SK-N-SH treated with all-trans-retinoic acid at 6 μM for 48 hours (cell line): ENCODE measurements around the gene CADM1.

Experiments used
- ARNTL ChIP-seq: fragments of 450-650 bp; formaldehyde crosslinking; IDR thresholded peaks from 2 replicates; pipeline ENCODE4 v1.5.0; 2020; ENCODE audit warnings: low read depth, mild to moderate bottlenecking, moderate library complexity, borderline replicate concordance
- BACH2 ChIP-seq: fragments of 250-450 bp; sonication (Bioruptor Pico); IDR thresholded peaks from 2 replicates; pipeline ENCODE4 v1.9.0; 2021; ENCODE audit warnings: mild to moderate bottlenecking, borderline replicate concordance
- CSDC2 ChIP-seq: fragments of 250-450 bp; sonication (Bioruptor Pico); IDR thresholded peaks from 2 replicates; pipeline ENCODE4 v1.5.0; 2020; ENCODE audit warnings: mild to moderate bottlenecking, moderate library complexity
- GLIS3 ChIP-seq: fragments of 250-450 bp; sonication (Bioruptor Pico); IDR thresholded peaks from 2 replicates; pipeline ENCODE4 v1.5.0; 2020; ENCODE audit warnings: mild to moderate bottlenecking, moderate library complexity
- ISL1 ChIP-seq: fragments of 250-450 bp; sonication (Bioruptor Pico); IDR thresholded peaks from 2 replicates; pipeline ENCODE4 v2.1.2; 2022; ENCODE audit warnings: mild to moderate bottlenecking, moderate library complexity
- RARB ChIP-seq: fragments of 250-450 bp; sonication (Bioruptor Pico); IDR thresholded peaks from 2 replicates; pipeline ENCODE4 v1.8.0; 2021; ENCODE audit warnings: mild to moderate bottlenecking, moderate library complexity
- TOX ChIP-seq: fragments of 250-450 bp; sonication (Bioruptor Pico); IDR thresholded peaks from 2 replicates; pipeline ENCODE4 v1.8.0; 2021; ENCODE audit warnings: mild to moderate bottlenecking, moderate library complexity, borderline replicate concordance
- TSHZ2 ChIP-seq: fragments of 250-450 bp; sonication (Bioruptor Pico); IDR thresholded peaks from 2 replicates; pipeline ENCODE4 v1.5.0; 2020; ENCODE audit warnings: mild to moderate bottlenecking, moderate library complexity
- ZFP30 ChIP-seq: fragments of 450-650 bp; formaldehyde crosslinking; IDR thresholded peaks from 2 replicates; pipeline ENCODE4 v1.5.0; 2022; ENCODE audit warnings: mild to moderate bottlenecking, moderate library complexity
- ZNF565 ChIP-seq: fragments of 450-650 bp; formaldehyde crosslinking; conservative IDR thresholded peaks from 2 replicates; pipeline ENCODE4 v1.5.0; 2020; ENCODE audit warnings: low read depth, mild to moderate bottlenecking, moderate library complexity
- ZNF8 ChIP-seq: fragments of 450-650 bp; formaldehyde crosslinking; IDR thresholded peaks from 2 replicates; pipeline ENCODE4 v1.5.0; 2020; ENCODE audit warnings: mild to moderate bottlenecking, moderate library complexity
- TF ChIP-seq, protein P1 (sequence below): fragments of 250-450 bp; sonication (Bioruptor Pico); IDR thresholded peaks from 2 replicates; pipeline ENCODE4 v1.8.0; 2020; ENCODE audit warnings: mild to moderate bottlenecking, moderate library complexity, borderline replicate concordance
- TF ChIP-seq, protein P2 (sequence below): fragments of 250-450 bp; sonication (Bioruptor Pico); IDR thresholded peaks from 2 replicates; pipeline ENCODE4 v1.5.1; 2021; ENCODE audit warnings: mild to moderate bottlenecking, moderate library complexity

DNA sequence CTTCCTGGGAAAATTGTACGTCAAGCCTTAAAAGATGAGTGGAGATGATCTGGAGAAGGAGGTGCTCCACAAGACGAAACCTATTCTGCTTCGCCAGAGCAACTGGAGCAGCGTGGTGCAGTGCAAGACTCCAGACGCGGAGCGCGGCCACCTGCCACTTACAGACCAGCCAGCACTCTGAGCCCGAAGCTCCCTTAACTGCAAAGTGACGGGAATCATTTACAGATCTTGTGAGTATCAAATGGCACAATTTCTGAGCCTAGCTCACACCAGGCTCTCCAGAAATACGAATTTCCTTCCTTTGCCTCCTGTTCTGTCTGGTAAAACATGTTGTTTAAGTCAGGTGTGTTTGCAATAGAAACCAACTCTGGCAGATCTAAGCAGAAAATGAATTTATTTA, 369.3 kb downstream of the CADM1 start:
- no peak for TF ChIP-seq RARB (CRISPR knock-in tag)
- no peak for TF ChIP-seq ZNF565 (CRISPR knock-in tag)
- no peak for TF ChIP-seq TOX (CRISPR knock-in tag)
- no peak for TF ChIP-seq CSDC2 (CRISPR knock-in tag)
- no peak for TF ChIP-seq GLIS3
- TF ChIP-seq BACH2 (CRISPR knock-in tag), result no peak
- TF ChIP-seq TSHZ2 (CRISPR knock-in tag), result no peak
- TF ChIP-seq, protein P1, sequence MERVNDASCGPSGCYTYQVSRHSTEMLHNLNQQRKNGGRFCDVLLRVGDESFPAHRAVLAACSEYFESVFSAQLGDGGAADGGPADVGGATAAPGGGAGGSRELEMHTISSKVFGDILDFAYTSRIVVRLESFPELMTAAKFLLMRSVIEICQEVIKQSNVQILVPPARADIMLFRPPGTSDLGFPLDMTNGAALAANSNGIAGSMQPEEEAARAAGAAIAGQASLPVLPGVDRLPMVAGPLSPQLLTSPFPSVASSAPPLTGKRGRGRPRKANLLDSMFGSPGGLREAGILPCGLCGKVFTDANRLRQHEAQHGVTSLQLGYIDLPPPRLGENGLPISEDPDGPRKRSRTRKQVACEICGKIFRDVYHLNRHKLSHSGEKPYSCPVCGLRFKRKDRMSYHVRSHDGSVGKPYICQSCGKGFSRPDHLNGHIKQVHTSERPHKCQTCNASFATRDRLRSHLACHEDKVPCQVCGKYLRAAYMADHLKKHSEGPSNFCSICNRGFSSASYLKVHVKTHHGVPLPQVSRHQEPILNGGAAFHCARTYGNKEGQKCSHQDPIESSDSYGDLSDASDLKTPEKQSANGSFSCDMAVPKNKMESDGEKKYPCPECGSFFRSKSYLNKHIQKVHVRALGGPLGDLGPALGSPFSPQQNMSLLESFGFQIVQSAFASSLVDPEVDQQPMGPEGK, result no peak
- TF ChIP-seq, protein P2, sequence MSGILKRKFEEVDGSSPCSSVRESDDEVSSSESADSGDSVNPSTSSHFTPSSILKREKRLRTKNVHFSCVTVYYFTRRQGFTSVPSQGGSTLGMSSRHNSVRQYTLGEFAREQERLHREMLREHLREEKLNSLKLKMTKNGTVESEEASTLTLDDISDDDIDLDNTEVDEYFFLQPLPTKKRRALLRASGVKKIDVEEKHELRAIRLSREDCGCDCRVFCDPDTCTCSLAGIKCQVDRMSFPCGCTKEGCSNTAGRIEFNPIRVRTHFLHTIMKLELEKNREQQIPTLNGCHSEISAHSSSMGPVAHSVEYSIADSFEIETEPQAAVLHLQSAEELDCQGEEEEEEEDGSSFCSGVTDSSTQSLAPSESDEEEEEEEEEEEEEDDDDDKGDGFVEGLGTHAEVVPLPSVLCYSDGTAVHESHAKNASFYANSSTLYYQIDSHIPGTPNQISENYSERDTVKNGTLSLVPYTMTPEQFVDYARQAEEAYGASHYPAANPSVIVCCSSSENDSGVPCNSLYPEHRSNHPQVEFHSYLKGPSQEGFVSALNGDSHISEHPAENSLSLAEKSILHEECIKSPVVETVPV (CRISPR knock-in tag), result no peak
- TF ChIP-seq ISL1 (CRISPR knock-in tag), result no peak
- no peak for TF ChIP-seq ZNF8 (CRISPR knock-in tag)
- no peak for TF ChIP-seq ARNTL (CRISPR knock-in tag)
- TF ChIP-seq ZFP30 (CRISPR knock-in tag), result no peak
